Measurements from ENCODE around the gene NXF1. TPM values are rescaled to one million over a fixed set of nuclear protein-coding genes. Genes with fewer than 3 reads are reported as not detected.
"Not testable (repeated sequence)": the region's sequence is repeated elsewhere in the genome, so short reads cannot be mapped to it uniquely, and the experiment has no call there.

The NXF1 gene
- total and polyA plus RNA-seq, 2 donors (not counting 1 experiment from before 2014, with no cell fraction given), result 17.2 to 27.8 TPM

GRCh38 chr11:62774407-62774806, 30.8 kb downstream of the NXF1 start:
- Histone ChIP-seq H3K36me3 (ENCODE audit: control insufficient read depth, insufficient read depth, low read length) (peaks cover 10% of the 10 kb centered on the region), H3K4me2 (ENCODE audit: extremely low read depth, insufficient read depth, low read length) (no peak overlapping the region), H3K79me2 (ENCODE audit: control insufficient read depth, insufficient read depth, low read length) (peaks cover 12% of the 10 kb centered on the region), H4K20me1 (ENCODE audit: control insufficient read depth, extremely low read depth, insufficient read depth, low read length) (no peaks in the 10 kb centered on the region), H2AFZ (ENCODE audit: low read length) (no peak overlapping the region), H3K4me3 (replicated peaks in 1 of 4; ENCODE audit: control extremely low read depth in 1 of 4, insufficient read depth in 1 of 4, low read depth in 3 of 4, low read length in 4 of 4) (no peak overlapping the region), H3K9me3 (ENCODE audit: control insufficient read depth, insufficient read depth, low read depth, low read length) (no peaks in the 10 kb centered on the region), H3K27ac (ENCODE audit: insufficient read depth, low read length) (no peak overlapping the region), H3K4me1 (ENCODE audit: control insufficient read depth, extremely low read depth, insufficient read depth, low read length) (peaks cover 6% of the 10 kb centered on the region), H3K9ac (ENCODE audit: insufficient read depth, low read length) (no peak overlapping the region), H3K27me3 (ENCODE audit: control insufficient read depth, insufficient read depth, low read length) (no peaks in the 10 kb centered on the region)
- DNase-seq (ENCODE audit: low read depth in 2 of 2), result no peak
- TF ChIP-seq EZH2 (IDR thresholded peaks at IDR 0.05; ENCODE audit: low read length, missing control alignments) (no peak), CTCF (conservative IDR thresholded peaks at IDR 0.05 in 1 of 2, IDR thresholded peaks at IDR 0.05 in 1 of 2; ENCODE audit: low read depth in 1 of 2, low read length in 2 of 2) (no peak)

- peaks cover 4% of the 10 kb centered on the region for H3K36me3 ChIP-seq (ENCODE audit: control insufficient read depth, insufficient read depth, low read length)
- H3K27ac ChIP-seq (ENCODE audit: insufficient read depth, low read length), result peak within 1 kb of the TSS; percentile 91
- H3K4me1 ChIP-seq (ENCODE audit: control insufficient read depth, extremely low read depth, insufficient read depth, low read length), result peaks cover 6% of the 10 kb centered on the region
- H3K4me2 ChIP-seq (ENCODE audit: extremely low read depth, insufficient read depth, low read length), result peak within 1 kb of the TSS; percentile 97
- H2AFZ ChIP-seq (ENCODE audit: low read length), result peak within 1 kb of the TSS; percentile 96
- H3K79me2 ChIP-seq (ENCODE audit: control insufficient read depth, insufficient read depth, low read length), result peaks cover 12% of the 10 kb centered on the region
- H3K9me3 ChIP-seq (ENCODE audit: control insufficient read depth, insufficient read depth, low read depth, low read length), result no peaks in the 10 kb centered on the region
- peak within 1 kb of the TSS; percentile 87 for H3K9ac ChIP-seq (ENCODE audit: insufficient read depth, low read length)
- no peaks in the 10 kb centered on the region for H3K27me3 ChIP-seq (ENCODE audit: control insufficient read depth, insufficient read depth, low read length)
- TF ChIP-seq CTCF (conservative IDR thresholded peaks at IDR 0.05 in 1 of 2, IDR thresholded peaks at IDR 0.05 in 1 of 2; ENCODE audit: low read depth in 1 of 2, low read length in 2 of 2), result no peak
- no peak for TF ChIP-seq EZH2 (IDR thresholded peaks at IDR 0.05; ENCODE audit: low read length, missing control alignments)
- peak within 1 kb of the TSS; percentile 25 to 78 (median 56) for H3K4me3 ChIP-seq (replicated peaks in 1 of 4; ENCODE audit: control extremely low read depth in 1 of 4, insufficient read depth in 1 of 4, low read depth in 3 of 4, low read length in 4 of 4)
- peak; percentile 95 to 97 for DNase-seq (ENCODE audit: low read depth in 2 of 2)
- H4K20me1 ChIP-seq (ENCODE audit: control insufficient read depth, extremely low read depth, insufficient read depth, low read length), result no peaks in the 10 kb centered on the region
Measured at GRCh38 chr11:62771144-62772021, 33.9 kb downstream of the NXF1 start, which contains the start of gene TAF6L. TSS of gene TAF6L (plus strand) at chr11:62771396. CDS start at chr11:62775784, 4,388 bp downstream.

GRCh38 chr11:62770778-62771143, 34.5 kb downstream of the NXF1 start:
- H3K27ac ChIP-seq (ENCODE audit: insufficient read depth, low read length), result peak overlapping the region; percentile 91
- peaks cover 6% of the 10 kb centered on the region for H3K4me1 ChIP-seq (ENCODE audit: control insufficient read depth, extremely low read depth, insufficient read depth, low read length)
- peak overlapping the region; percentile 97 for H3K4me2 ChIP-seq (ENCODE audit: extremely low read depth, insufficient read depth, low read length)
- peaks cover 12% of the 10 kb centered on the region for H3K79me2 ChIP-seq (ENCODE audit: control insufficient read depth, insufficient read depth, low read length)
- peak overlapping the region; percentile 50 for H3K9ac ChIP-seq (ENCODE audit: insufficient read depth, low read length)
- no peaks in the 10 kb centered on the region for H3K27me3 ChIP-seq (ENCODE audit: control insufficient read depth, insufficient read depth, low read length)
- H3K36me3 ChIP-seq (ENCODE audit: control insufficient read depth, insufficient read depth, low read length), result peaks cover 5% of the 10 kb centered on the region
- H2AFZ ChIP-seq (ENCODE audit: low read length), result peak overlapping the region; percentile 96
- no peaks in the 10 kb centered on the region for H3K9me3 ChIP-seq (ENCODE audit: control insufficient read depth, insufficient read depth, low read depth, low read length)
- DNase-seq (ENCODE audit: low read depth in 2 of 2), result no peak
- peak overlapping the region; percentile 25 to 78 (median 56) for H3K4me3 ChIP-seq (replicated peaks in 1 of 4; ENCODE audit: control extremely low read depth in 1 of 4, insufficient read depth in 1 of 4, low read depth in 3 of 4, low read length in 4 of 4)
- TF ChIP-seq EZH2 (IDR thresholded peaks at IDR 0.05; ENCODE audit: low read length, missing control alignments), result no peak
- no peak for TF ChIP-seq CTCF (conservative IDR thresholded peaks at IDR 0.05 in 1 of 2, IDR thresholded peaks at IDR 0.05 in 1 of 2; ENCODE audit: low read depth in 1 of 2, low read length in 2 of 2)
- no peaks in the 10 kb centered on the region for H4K20me1 ChIP-seq (ENCODE audit: control insufficient read depth, extremely low read depth, insufficient read depth, low read length)

- not testable (repeated sequence) for H2AFZ ChIP-seq (ENCODE audit: low read length); H3K4me1 ChIP-seq (ENCODE audit: control insufficient read depth, extremely low read depth, insufficient read depth, low read length); H3K4me2 ChIP-seq (ENCODE audit: extremely low read depth, insufficient read depth, low read length); H4K20me1 ChIP-seq (ENCODE audit: control insufficient read depth, extremely low read depth, insufficient read depth, low read length); H3K9ac ChIP-seq (ENCODE audit: insufficient read depth, low read length); H3K9me3 ChIP-seq (ENCODE audit: control insufficient read depth, insufficient read depth, low read depth, low read length); H3K79me2 ChIP-seq (ENCODE audit: control insufficient read depth, insufficient read depth, low read length); H3K27ac ChIP-seq (ENCODE audit: insufficient read depth, low read length); H3K36me3 ChIP-seq (ENCODE audit: control insufficient read depth, insufficient read depth, low read length); H3K27me3 ChIP-seq (ENCODE audit: control insufficient read depth, insufficient read depth, low read length); DNase-seq (ENCODE audit: low read depth in 2 of 2)
- peak overlapping the region in 1 of 4 experiments; percentile 89 for H3K4me3 ChIP-seq (replicated peaks in 1 of 4; ENCODE audit: control extremely low read depth in 1 of 4, insufficient read depth in 1 of 4, low read depth in 3 of 4, low read length in 4 of 4)
Measured at GRCh38 chr11:62760867-62761227, 44.4 kb downstream of the NXF1 start.
